ENCODE measurements around the gene CKAP5.

The CKAP5 gene

GRCh38 chr11:46845740-46846509 is at the start of gene CKAP5:
Gene CKAP5, minus strand, starts transcription at chr11:46846280. Its CDS starts 25,049 bp downstream, at chr11:46821231.
- H3K4me3 ChIP-seq (replicated peaks in 1 of 2; ENCODE audit: low read depth in 2 of 2, low read length in 2 of 2) = peak within 1 kb of the TSS; percentile 82 to 94
- peak; percentile 91 to 92 for DNase-seq (ENCODE audit: low read depth in 2 of 2)
- TF ChIP-seq, protein P1, sequence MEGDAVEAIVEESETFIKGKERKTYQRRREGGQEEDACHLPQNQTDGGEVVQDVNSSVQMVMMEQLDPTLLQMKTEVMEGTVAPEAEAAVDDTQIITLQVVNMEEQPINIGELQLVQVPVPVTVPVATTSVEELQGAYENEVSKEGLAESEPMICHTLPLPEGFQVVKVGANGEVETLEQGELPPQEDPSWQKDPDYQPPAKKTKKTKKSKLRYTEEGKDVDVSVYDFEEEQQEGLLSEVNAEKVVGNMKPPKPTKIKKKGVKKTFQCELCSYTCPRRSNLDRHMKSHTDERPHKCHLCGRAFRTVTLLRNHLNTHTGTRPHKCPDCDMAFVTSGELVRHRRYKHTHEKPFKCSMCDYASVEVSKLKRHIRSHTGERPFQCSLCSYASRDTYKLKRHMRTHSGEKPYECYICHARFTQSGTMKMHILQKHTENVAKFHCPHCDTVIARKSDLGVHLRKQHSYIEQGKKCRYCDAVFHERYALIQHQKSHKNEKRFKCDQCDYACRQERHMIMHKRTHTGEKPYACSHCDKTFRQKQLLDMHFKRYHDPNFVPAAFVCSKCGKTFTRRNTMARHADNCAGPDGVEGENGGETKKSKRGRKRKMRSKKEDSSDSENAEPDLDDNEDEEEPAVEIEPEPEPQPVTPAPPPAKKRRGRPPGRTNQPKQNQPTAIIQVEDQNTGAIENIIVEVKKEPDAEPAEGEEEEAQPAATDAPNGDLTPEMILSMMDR (IDR thresholded peaks at IDR 0.05; ENCODE audit: low read depth, low read length) = no peak

DNA sequence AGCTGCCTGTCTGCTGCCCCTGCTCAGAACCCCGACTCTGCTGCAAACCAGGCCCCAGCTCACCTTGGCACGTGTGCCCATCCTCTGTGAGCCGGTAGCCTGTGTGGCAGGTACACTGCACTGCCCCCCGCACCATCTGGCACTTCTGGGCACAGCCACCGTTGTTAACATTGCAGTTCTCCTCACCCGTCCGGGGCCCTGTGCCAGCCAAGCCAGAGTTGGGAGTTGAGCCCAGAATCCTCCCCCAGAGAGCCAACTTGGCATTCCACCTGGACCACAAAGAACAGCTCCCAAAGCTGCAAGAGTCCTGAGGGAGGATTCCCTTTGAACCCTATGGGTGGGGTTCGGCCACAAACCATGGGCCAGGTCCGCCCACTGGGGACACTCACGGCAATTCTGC is 49.7 kb upstream of the CKAP5 start:
- TF ChIP-seq, protein P1 (IDR thresholded peaks at IDR 0.05; ENCODE audit: low read depth, low read length) = no peak
- no peak overlapping the region for H3K4me3 ChIP-seq (replicated peaks in 1 of 2; ENCODE audit: low read depth in 2 of 2, low read length in 2 of 2)
- DNase-seq (ENCODE audit: low read depth in 2 of 2) = peak in 1 of 2 donors; percentile 35

DNA sequence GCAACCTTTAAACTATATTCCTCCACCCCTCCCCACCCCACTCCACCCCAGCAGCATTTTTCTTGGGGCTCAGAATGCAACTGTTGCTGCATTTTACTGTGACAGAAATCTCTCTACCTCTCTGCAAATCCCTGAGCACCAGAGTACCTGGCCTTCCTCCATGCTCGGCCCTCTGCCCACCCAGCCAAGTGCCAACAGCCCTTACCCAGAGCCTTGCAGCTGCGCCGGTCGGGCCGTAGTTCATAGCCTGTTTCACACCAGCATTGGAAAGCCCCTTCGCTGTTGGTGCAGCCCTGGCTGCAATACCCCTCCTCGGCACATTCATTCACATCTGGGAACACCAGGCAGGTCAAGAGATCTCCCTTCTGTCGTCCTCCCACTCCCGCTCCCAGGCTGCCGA is 48.9 kb upstream of the CKAP5 start:
- TF ChIP-seq, protein P1 (IDR thresholded peaks at IDR 0.05; ENCODE audit: low read depth, low read length) = no peak
- H3K4me3 ChIP-seq (replicated peaks in 1 of 2; ENCODE audit: low read depth in 2 of 2, low read length in 2 of 2) = no peak overlapping the region
- no peak for DNase-seq (ENCODE audit: low read depth in 2 of 2)

DNA sequence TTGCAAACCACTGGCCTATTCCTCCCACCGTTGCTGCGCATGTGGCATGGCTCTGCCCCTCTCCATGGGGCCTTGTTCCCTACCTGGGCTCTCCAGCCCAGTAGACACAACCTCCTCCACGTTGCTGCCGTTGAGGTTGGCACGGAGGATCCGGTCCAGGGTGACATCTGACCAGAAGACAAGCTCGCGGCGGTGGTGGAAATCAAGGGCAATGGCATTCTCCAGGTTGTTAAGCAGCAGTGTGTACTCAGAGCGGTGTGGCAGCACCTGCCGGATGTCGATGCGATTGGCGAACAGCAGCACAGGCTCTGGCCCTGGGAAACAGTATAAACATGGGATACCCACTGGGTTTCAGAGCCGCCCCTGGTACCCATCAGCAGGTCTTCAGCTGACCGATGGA is 48.4 kb upstream of the CKAP5 start:
- TF ChIP-seq, protein P1 (IDR thresholded peaks at IDR 0.05; ENCODE audit: low read depth, low read length) = no peak
- no peak for DNase-seq (ENCODE audit: low read depth in 2 of 2)
- no peak overlapping the region for H3K4me3 ChIP-seq (replicated peaks in 1 of 2; ENCODE audit: low read depth in 2 of 2, low read length in 2 of 2)

DNA sequence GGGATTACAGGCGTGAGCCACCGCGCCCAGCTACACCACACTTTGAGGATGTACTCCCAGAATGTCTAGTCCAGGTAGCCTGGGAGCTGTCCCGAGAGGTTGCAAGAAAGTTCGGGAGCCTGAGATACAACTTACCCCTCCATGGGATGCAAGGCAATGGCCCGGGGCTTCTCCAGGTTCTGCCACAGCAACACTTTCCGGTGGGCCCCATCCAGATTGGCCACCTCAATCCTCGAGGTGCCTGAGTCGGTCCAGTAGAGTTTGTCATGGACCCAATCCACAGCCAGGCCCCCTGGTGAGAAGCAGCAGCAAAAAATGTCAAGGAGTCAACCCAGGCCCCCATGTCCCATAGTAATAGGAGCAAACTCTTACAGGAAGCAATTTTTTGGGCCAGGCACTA is 46.8 kb upstream of the CKAP5 start:
- DNase-seq (ENCODE audit: low read depth in 2 of 2) = no peak
- TF ChIP-seq, protein P1 (IDR thresholded peaks at IDR 0.05; ENCODE audit: low read depth, low read length) = no peak
- no peak overlapping the region for H3K4me3 ChIP-seq (replicated peaks in 1 of 2; ENCODE audit: low read depth in 2 of 2, low read length in 2 of 2)

GRCh38 chr11:46892109-46892508 is 46.0 kb upstream of the CKAP5 start:
- TF ChIP-seq, protein P1 (IDR thresholded peaks at IDR 0.05; ENCODE audit: low read depth, low read length) = no peak
- no peak for DNase-seq (ENCODE audit: low read depth in 2 of 2)
- no peak overlapping the region for H3K4me3 ChIP-seq (replicated peaks in 1 of 2; ENCODE audit: low read depth in 2 of 2, low read length in 2 of 2)
